HepG2 (cell line): ENCODE results near the gene TNNI3. TPM values are rescaled to one million over a fixed set of nuclear protein-coding genes. Genes with fewer than 3 reads are reported as not detected.
A peak's percentile ranks its signal among the peaks of the same experiment; 100 is the strongest.

ENCODE experiments used
- ARHGAP35 ChIP-seq: sonication (generic); formaldehyde crosslinking; IDR thresholded peaks from 2 replicates; pipeline ENCODE4 v1.9.0; 2022; ENCODE audit warnings: mild to moderate bottlenecking, inconsistent platforms, moderate library complexity, missing genetic modification reagents, borderline replicate concordance
- HHEX ChIP-seq: IDR thresholded peaks from 2 replicates; pipeline ENCODE4 v1.6.1; 2016; ENCODE audit warnings: control low read depth
- JUN ChIP-seq: sonication (generic); formaldehyde crosslinking; IDR thresholded peaks from 2 replicates; pipeline ENCODE4 v1.4.0; 2020; ENCODE audit warnings: mild to moderate bottlenecking, missing genetic modification reagents
- PITX1 ChIP-seq: sonication (generic); formaldehyde crosslinking; IDR thresholded peaks from 2 replicates; pipeline ENCODE4 v1.5.1; 2020; ENCODE audit warnings: mild to moderate bottlenecking, missing genetic modification reagents
- RBM22 ChIP-seq: fragments of 200-400 bp; formaldehyde crosslinking; optimal IDR thresholded peaks from 2 replicates; pipeline ENCODE3; 2017; ENCODE audit warnings: mild to moderate bottlenecking, low read length, moderate library complexity
- RFXAP ChIP-seq: sonication (generic); formaldehyde crosslinking; IDR thresholded peaks from 2 replicates; pipeline ENCODE4 v1.4.0; 2020; ENCODE audit warnings: missing genetic modification reagents, borderline replicate concordance
- SRSF9 ChIP-seq: fragments of 200-400 bp; formaldehyde crosslinking; IDR thresholded peaks from 2 replicates; pipeline ENCODE4 v1.6.1; 2018; ENCODE audit warnings: borderline replicate concordance, mild to moderate bottlenecking, low read depth, low read length; ENCODE audit not compliant: insufficient read depth, poor library complexity, severe bottlenecking
- THAP7 ChIP-seq: sonication (generic); formaldehyde crosslinking; IDR thresholded peaks from 2 replicates; pipeline ENCODE4 v1.8.1; 2023; ENCODE audit warnings: mild to moderate bottlenecking, missing genetic modification reagents
- TMF1 ChIP-seq: sonication (generic); formaldehyde crosslinking; IDR thresholded peaks from 2 replicates; pipeline ENCODE4 v1.8.1; 2022; ENCODE audit warnings: low read depth, missing genetic modification reagents
- ZBTB34 ChIP-seq: sonication (generic); formaldehyde crosslinking; IDR thresholded peaks from 2 replicates; pipeline ENCODE4 v1.8.0; 2022; ENCODE audit warnings: mild to moderate bottlenecking, missing genetic modification reagents
- ZNF136 ChIP-seq: sonication (generic); formaldehyde crosslinking; IDR thresholded peaks from 2 replicates; pipeline ENCODE4 v1.8.1; 2022; ENCODE audit warnings: low read depth, mild to moderate bottlenecking, moderate library complexity, missing genetic modification reagents
- ZNF512B ChIP-seq: sonication (generic); formaldehyde crosslinking; IDR thresholded peaks from 2 replicates; pipeline ENCODE4 v1.5.1; 2020; ENCODE audit warnings: missing genetic modification reagents, mild to moderate bottlenecking, borderline replicate concordance
- ZNF616 ChIP-seq: sonication (generic); formaldehyde crosslinking; IDR thresholded peaks from 2 replicates; pipeline ENCODE4 v1.5.0; 2020; ENCODE audit warnings: low read depth, mild to moderate bottlenecking, missing genetic modification reagents
- ZNF749 ChIP-seq: sonication (generic); formaldehyde crosslinking; IDR thresholded peaks from 2 replicates; pipeline ENCODE4 v1.8.0; 2022; ENCODE audit warnings: mild to moderate bottlenecking, missing genetic modification reagents, moderate library complexity, borderline replicate concordance
- ZNF782 ChIP-seq: sonication (generic); formaldehyde crosslinking; IDR thresholded peaks from 2 replicates; pipeline ENCODE4 v1.4.0; 2020; ENCODE audit warnings: missing genetic modification reagents, mild to moderate bottlenecking, borderline replicate concordance
- polyA plus RNA-seq, 8 experiments: library from polyadenylated mRNA; depleted of rRNA in 3 of 8; stranded (reverse) in 7 of 8; unstranded in 1 of 8; fragments of >200 nt; fragmentation: Illumina TruSeq in 4 of 8; extraction: Trizol in 4 of 8; gene quantifications; 2 replicates each; pipeline versions ENCODE4 v1.2.1 to v1.2.3, GENCODE V29; 2011 to 2016; ENCODE audit warnings: low read depth in 4 of 8, missing spikeins in 1 of 8, mixed read lengths in 1 of 8; ENCODE audit not compliant: insufficient read depth in 1 of 8
- total RNA-seq, 5 experiments: library from RNA; depleted of rRNA; stranded (reverse); fragments of >200 nt; fragmentation: Illumina TruSeq; extraction: Trizol; gene quantifications; 2 replicates each; pipeline ENCODE4 v1.2.3, GENCODE V29; 2016; ENCODE audit warnings: low read depth in 1 of 5
- TF ChIP-seq, protein P1 (sequence below): sonication (generic); formaldehyde crosslinking; IDR thresholded peaks from 2 replicates; pipeline ENCODE4 v1.8.0; 2022; ENCODE audit warnings: mild to moderate bottlenecking, missing genetic modification reagents, moderate library complexity
- TF ChIP-seq, protein P2 (sequence below): sonication (generic); formaldehyde crosslinking; IDR thresholded peaks from 2 replicates; pipeline ENCODE4 v1.8.1; 2023; ENCODE audit warnings: mild to moderate bottlenecking, inconsistent platforms, moderate library complexity, missing genetic modification reagents, borderline replicate concordance
- TF ChIP-seq, protein P3 (sequence below): sonication (generic); formaldehyde crosslinking; IDR thresholded peaks from 2 replicates; pipeline ENCODE4 v1.4.0; 2020; ENCODE audit warnings: missing genetic modification reagents

The TNNI3 gene
- total and polyA plus RNA-seq, 2 of the 13 experiments (the other 11 are each of a cell fraction or from before 2014, with no cell fraction given): 3.5 to 3.7 TPM

DNA sequence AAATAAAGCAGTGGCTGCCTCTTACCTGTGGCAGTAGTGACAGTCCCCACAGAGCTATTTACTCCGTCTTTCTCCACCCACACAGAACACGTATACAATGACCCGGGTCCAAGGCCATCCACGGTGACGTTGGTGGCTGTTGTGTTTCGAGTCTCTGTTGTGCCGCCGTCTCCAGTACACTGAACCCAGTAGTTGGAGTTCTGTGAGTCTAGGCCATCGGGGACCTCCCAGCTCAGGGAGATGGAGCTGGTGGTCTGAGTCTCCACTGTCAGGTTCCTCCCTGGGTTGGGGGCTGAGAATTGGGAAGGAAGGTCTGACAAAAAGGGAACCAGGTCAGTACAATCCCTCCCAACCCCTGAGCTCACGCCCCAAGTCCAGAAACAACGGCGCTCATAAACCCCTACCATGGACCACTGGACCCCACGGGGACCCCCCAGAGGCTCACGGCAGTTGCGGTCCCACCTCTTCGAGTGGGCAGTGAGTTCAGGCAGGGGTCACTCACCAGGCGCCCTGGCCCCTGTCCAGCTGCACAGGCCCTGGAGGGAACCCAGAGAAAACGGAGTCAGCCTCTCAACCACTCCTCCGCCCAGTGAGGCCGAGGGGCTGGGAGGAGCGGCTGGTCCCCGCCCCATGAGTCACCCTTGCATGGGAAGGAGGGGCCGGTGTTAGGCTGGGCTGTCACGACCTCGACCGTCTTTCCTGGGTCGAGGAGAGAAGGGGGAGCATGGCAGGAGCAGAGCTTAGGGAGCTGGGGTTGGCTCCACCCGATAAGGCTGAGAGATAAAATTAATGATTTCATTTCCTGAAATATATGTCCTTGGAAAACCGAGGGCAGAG is 49.4 kb upstream of the TNNI3 start (continued):
- TF ChIP-seq, protein P1, sequence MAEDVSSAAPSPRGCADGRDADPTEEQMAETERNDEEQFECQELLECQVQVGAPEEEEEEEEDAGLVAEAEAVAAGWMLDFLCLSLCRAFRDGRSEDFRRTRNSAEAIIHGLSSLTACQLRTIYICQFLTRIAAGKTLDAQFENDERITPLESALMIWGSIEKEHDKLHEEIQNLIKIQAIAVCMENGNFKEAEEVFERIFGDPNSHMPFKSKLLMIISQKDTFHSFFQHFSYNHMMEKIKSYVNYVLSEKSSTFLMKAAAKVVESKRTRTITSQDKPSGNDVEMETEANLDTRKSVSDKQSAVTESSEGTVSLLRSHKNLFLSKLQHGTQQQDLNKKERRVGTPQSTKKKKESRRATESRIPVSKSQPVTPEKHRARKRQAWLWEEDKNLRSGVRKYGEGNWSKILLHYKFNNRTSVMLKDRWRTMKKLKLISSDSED: no peak
- no peak for TF ChIP-seq ZNF782 (CRISPR knock-in tag)
- no peak for TF ChIP-seq HHEX (CRISPR knock-in tag)
- TF ChIP-seq, protein P2, sequence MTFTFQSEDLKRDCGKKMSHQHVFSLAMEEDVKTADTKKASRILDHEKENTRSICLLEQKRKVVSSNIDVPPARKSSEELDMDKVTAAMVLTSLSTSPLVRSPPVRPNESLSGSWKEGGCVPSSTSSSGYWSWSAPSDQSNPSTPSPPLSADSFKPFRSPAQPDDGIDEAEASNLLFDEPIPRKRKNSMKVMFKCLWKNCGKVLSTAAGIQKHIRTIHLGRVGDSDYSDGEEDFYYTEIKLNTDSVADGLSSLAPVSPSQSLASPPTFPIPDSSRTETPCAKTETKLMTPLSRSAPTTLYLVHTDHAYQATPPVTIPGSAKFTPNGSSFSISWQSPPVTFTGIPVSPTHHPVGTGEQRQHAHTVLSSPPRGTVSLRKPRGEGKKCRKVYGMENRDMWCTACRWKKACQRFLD: no peak
- 0 out of 2 replicates have a peak, but pooled peaks have one; percentile 46 for TF ChIP-seq ZNF749 (CRISPR knock-in tag)
- no peak for TF ChIP-seq ZNF512B (CRISPR knock-in tag)
- TF ChIP-seq, protein P3, sequence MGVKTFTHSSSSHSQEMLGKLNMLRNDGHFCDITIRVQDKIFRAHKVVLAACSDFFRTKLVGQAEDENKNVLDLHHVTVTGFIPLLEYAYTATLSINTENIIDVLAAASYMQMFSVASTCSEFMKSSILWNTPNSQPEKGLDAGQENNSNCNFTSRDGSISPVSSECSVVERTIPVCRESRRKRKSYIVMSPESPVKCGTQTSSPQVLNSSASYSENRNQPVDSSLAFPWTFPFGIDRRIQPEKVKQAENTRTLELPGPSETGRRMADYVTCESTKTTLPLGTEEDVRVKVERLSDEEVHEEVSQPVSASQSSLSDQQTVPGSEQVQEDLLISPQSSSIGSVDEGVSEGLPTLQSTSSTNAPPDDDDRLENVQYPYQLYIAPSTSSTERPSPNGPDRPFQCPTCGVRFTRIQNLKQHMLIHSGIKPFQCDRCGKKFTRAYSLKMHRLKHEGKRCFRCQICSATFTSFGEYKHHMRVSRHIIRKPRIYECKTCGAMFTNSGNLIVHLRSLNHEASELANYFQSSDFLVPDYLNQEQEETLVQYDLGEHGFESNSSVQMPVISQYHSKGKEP: peak; percentile 26; the same call in 1 of the 2 replicates
- peak; percentile 26; the same call in 1 of the 2 replicates for TF ChIP-seq TMF1 (CRISPR knock-in tag)
- no peak for TF ChIP-seq PITX1
- peak; percentile 43; the same call in 1 of the 2 replicates for TF ChIP-seq ARHGAP35
- no peak for TF ChIP-seq ZNF136
- TF ChIP-seq ZBTB34 (CRISPR knock-in tag): peak; percentile 35; the same call in 1 of the 2 replicates
- peak; percentile 49; the same call in 1 of the 2 replicates for TF ChIP-seq RFXAP (CRISPR knock-in tag)
- TF ChIP-seq THAP7: no peak; the same call in 1 of the 2 replicates
- TF ChIP-seq RBM22: no peak
- peak; percentile 76; the same call in 1 of the 2 replicates for TF ChIP-seq JUN (CRISPR knock-in tag)
- no peak for TF ChIP-seq SRSF9
- no peak for TF ChIP-seq ZNF616 (CRISPR knock-in tag)
